HEK293 (cell line): ENCODE data around the gene MAP1B.

Source experiments
- HOXD13 ChIP-seq: sonication (generic); formaldehyde crosslinking; IDR thresholded peaks from 2 replicates; pipeline ENCODE4 v1.8.0; 2022; ENCODE audit warnings: missing genetic modification reagents, borderline replicate concordance
- KLF7 ChIP-seq: fragments of 450-650 bp; formaldehyde crosslinking; IDR thresholded peaks from 2 replicates; pipeline ENCODE4 v1.5.1; 2016; ENCODE audit warnings: missing biosample characterization, missing genetic modification characterization, borderline replicate concordance
- RBAK ChIP-seq: fragments of 450-650 bp; formaldehyde crosslinking; IDR thresholded peaks from 2 replicates; pipeline ENCODE4 v1.5.1; 2016; ENCODE audit warnings: missing biosample characterization, missing genetic modification characterization
- SALL2 ChIP-seq: fragments of 450-650 bp; formaldehyde crosslinking; IDR thresholded peaks from 2 replicates; pipeline ENCODE4 v1.5.0; 2017; ENCODE audit warnings: missing biosample characterization, mild to moderate bottlenecking, missing genetic modification characterization, borderline replicate concordance
- SP7 ChIP-seq: fragments of 450-650 bp; formaldehyde crosslinking; IDR thresholded peaks from 2 replicates; pipeline ENCODE4 v1.5.1; 2016; ENCODE audit warnings: missing biosample characterization, missing genetic modification characterization
- ZBTB20 ChIP-seq: fragments of 450-650 bp; formaldehyde crosslinking; IDR thresholded peaks from 2 replicates; pipeline ENCODE4 v1.5.1; 2016; ENCODE audit warnings: missing biosample characterization, missing genetic modification characterization
- ZBTB26 ChIP-seq: fragments of 450-650 bp; formaldehyde crosslinking; optimal IDR thresholded peaks from 2 replicates; pipeline ENCODE3; 2016; ENCODE audit warnings: missing biosample characterization, mild to moderate bottlenecking, missing genetic modification characterization
- ZBTB6 ChIP-seq: fragments of 450-650 bp; formaldehyde crosslinking; IDR thresholded peaks from 2 replicates; pipeline ENCODE4 v1.5.1; 2017; ENCODE audit warnings: missing biosample characterization, missing genetic modification characterization
- ZIC2 ChIP-seq: fragments of 450-650 bp; formaldehyde crosslinking; IDR thresholded peaks from 2 replicates; pipeline ENCODE4 v1.5.1; 2016; ENCODE audit warnings: missing biosample characterization, missing genetic modification characterization
- ZNF10 ChIP-seq: fragments of 450-650 bp; formaldehyde crosslinking; IDR thresholded peaks from 2 replicates; pipeline ENCODE4 v1.5.1; 2017; ENCODE audit warnings: missing biosample characterization, missing genetic modification characterization
- ZNF169 ChIP-seq: fragments of 450-650 bp; formaldehyde crosslinking; IDR thresholded peaks from 2 replicates; pipeline ENCODE4 v1.5.1; 2016; ENCODE audit warnings: missing biosample characterization, missing genetic modification characterization
- ZNF174 ChIP-seq: fragments of 450-650 bp; formaldehyde crosslinking; IDR thresholded peaks from 2 replicates; pipeline ENCODE4 v1.5.0; 2017; ENCODE audit warnings: missing biosample characterization, mild to moderate bottlenecking, missing genetic modification characterization
- ZNF175 ChIP-seq: fragments of 450-650 bp; formaldehyde crosslinking; IDR thresholded peaks from 2 replicates; pipeline ENCODE4 v1.5.1; 2016; ENCODE audit warnings: missing biosample characterization, missing genetic modification characterization
- ZNF2 ChIP-seq: fragments of 450-650 bp; formaldehyde crosslinking; IDR thresholded peaks from 2 replicates; pipeline ENCODE4 v1.5.1; 2016; ENCODE audit warnings: missing biosample characterization, missing genetic modification characterization
- ZNF239 ChIP-seq: fragments of 450-650 bp; formaldehyde crosslinking; IDR thresholded peaks from 2 replicates; pipeline ENCODE4 v1.5.1; 2016; ENCODE audit warnings: missing biosample characterization, missing genetic modification characterization
- ZNF274 ChIP-seq, 2 experiments: fragments of 200-500 bp in 1 of 2; fragments of 450-650 bp in 1 of 2; sonication (Bioruptor generic) in 1 of 2; formaldehyde crosslinking in 1 of 2; IDR thresholded peaks; 2 replicates each; pipeline versions ENCODE4 v1.5.1 to v1.6.1; 2014 to 2016; ENCODE audit warnings: borderline replicate concordance in 1 of 2, inconsistent platforms in 1 of 2, low read length in 1 of 2, missing biosample characterization in 1 of 2, missing genetic modification characterization in 1 of 2
- ZNF280C ChIP-seq: fragments of 450-650 bp; formaldehyde crosslinking; IDR thresholded peaks from 2 replicates; pipeline ENCODE4 v1.5.1; 2016; ENCODE audit warnings: missing biosample characterization, missing genetic modification characterization
- ZNF324 ChIP-seq: fragments of 450-650 bp; formaldehyde crosslinking; IDR thresholded peaks from 2 replicates; pipeline ENCODE4 v1.5.1; 2016; ENCODE audit warnings: missing biosample characterization, missing genetic modification characterization
- ZNF335 ChIP-seq: fragments of 450-650 bp; formaldehyde crosslinking; conservative IDR thresholded peaks from 2 replicates; pipeline ENCODE4 v1.5.1; 2016; ENCODE audit warnings: missing biosample characterization, missing genetic modification characterization
- ZNF404 ChIP-seq: fragments of 450-650 bp; formaldehyde crosslinking; IDR thresholded peaks from 2 replicates; pipeline ENCODE4 v1.5.1; 2017; ENCODE audit warnings: missing biosample characterization, missing genetic modification characterization
- ZNF623 ChIP-seq: fragments of 450-650 bp; formaldehyde crosslinking; IDR thresholded peaks from 2 replicates; pipeline ENCODE4 v1.5.1; 2016; ENCODE audit warnings: missing biosample characterization, missing genetic modification characterization
- ZNF626 ChIP-seq: fragments of 450-650 bp; sonication (Bioruptor Pico); formaldehyde crosslinking; IDR thresholded peaks from 2 replicates; pipeline ENCODE4 v1.5.1; 2018; ENCODE audit warnings: missing biosample characterization, missing genetic modification characterization, inconsistent platforms
- ZNF660 ChIP-seq: fragments of 450-650 bp; IDR thresholded peaks from 2 replicates; pipeline ENCODE4 v1.5.1; 2018; ENCODE audit warnings: missing biosample characterization, mild to moderate bottlenecking, missing genetic modification characterization
- ZNF76 ChIP-seq: fragments of 450-650 bp; formaldehyde crosslinking; IDR thresholded peaks from 2 replicates; pipeline ENCODE4; 2016; ENCODE audit warnings: low read depth, missing biosample characterization, missing genetic modification characterization, borderline replicate concordance
- ZNF768 ChIP-seq: fragments of 450-650 bp; formaldehyde crosslinking; IDR thresholded peaks from 2 replicates; pipeline ENCODE4 v1.5.1; 2018; ENCODE audit warnings: missing biosample characterization, mild to moderate bottlenecking, missing genetic modification characterization
- ZSCAN18 ChIP-seq: fragments of 450-650 bp; formaldehyde crosslinking; IDR thresholded peaks from 2 replicates; pipeline ENCODE4 v1.5.1; 2016; ENCODE audit warnings: missing biosample characterization, missing genetic modification characterization
- ZSCAN4 ChIP-seq: fragments of 450-650 bp; formaldehyde crosslinking; IDR thresholded peaks from 2 replicates; pipeline ENCODE4 v1.5.1; 2017; ENCODE audit warnings: missing biosample characterization, missing genetic modification characterization

Gene MAP1B

GRCh38 chr5:72209147-72210115 is 102.2 kb downstream of the MAP1B start (continued):
- TF ChIP-seq ZBTB26 (tag by site-specific recombination) (no peak), ZSCAN4 (tag by site-specific recombination) (0 out of 2 replicates have a peak, but pooled peaks have one; percentile 16), ZNF10 (tag by site-specific recombination) (peak; percentile 99), ZNF174 (tag by site-specific recombination) (no peak), ZNF169 (tag by site-specific recombination) (no peak), ZSCAN18 (tag by site-specific recombination) (no peak), ZNF274 (IDR thresholded peaks at IDR 0.05; ENCODE audit: low read length) (no peak), ZNF274 (tag by site-specific recombination; IDR thresholded peaks at IDR 0.05; ENCODE audit: borderline replicate concordance) (no peak), ZNF335 (tag by site-specific recombination) (no peak; the same call in 1 of the 2 replicates), ZIC2 (tag by site-specific recombination) (peak; percentile 50), RBAK (tag by site-specific recombination) (no peak), HOXD13 (CRISPR knock-in tag) (no peak), ZNF660 (tag by site-specific recombination) (peak; percentile 82), ZNF175 (tag by site-specific recombination) (no peak), ZNF76 (tag by site-specific recombination) (0 out of 2 replicates have a peak, but pooled peaks have one; percentile 40), ZNF2 (tag by site-specific recombination) (0 out of 2 replicates have a peak, but pooled peaks have one; percentile 28), ZNF768 (tag by site-specific recombination) (0 out of 2 replicates have a peak, but pooled peaks have one; percentile 32), ZNF404 (tag by site-specific recombination) (no peak), SP7 (tag by site-specific recombination) (peak; percentile 76), SALL2 (tag by site-specific recombination) (no peak), ZNF280C (tag by site-specific recombination) (no peak), ZBTB20 (tag by site-specific recombination) (0 out of 2 replicates have a peak, but pooled peaks have one; percentile 25), ZNF626 (no peak), ZNF623 (no peak), ZNF324 (no peak), ZNF239 (tag by site-specific recombination) (no peak), KLF7 (tag by site-specific recombination) (no peak), ZBTB6 (no peak)
